Esophagus muscularis mucosa (tissue), 3 donors: Measurements from ENCODE around the gene GINS1.

ENCODE experiments used
- CTCF ChIP-seq, 3 experiments: fragments of 200-600 bp in 2 of 3; fragments of 450-650 bp in 1 of 3; sonication (generic) in 2 of 3; IDR thresholded peaks; one replicate each; pipeline ENCODE4 v1.5.1; 2017 to 2019; ENCODE audit warnings: antibody characterized with exemption in 3 of 3, mild to moderate bottlenecking in 2 of 3, moderate library complexity in 1 of 3
- POLR2A ChIP-seq: fragments of 450-650 bp; IDR thresholded peaks from one replicate; pipeline ENCODE4 v1.6.1; 2017; ENCODE audit warnings: antibody characterized with exemption, moderate library complexity, mild to moderate bottlenecking, low read depth

DNA sequence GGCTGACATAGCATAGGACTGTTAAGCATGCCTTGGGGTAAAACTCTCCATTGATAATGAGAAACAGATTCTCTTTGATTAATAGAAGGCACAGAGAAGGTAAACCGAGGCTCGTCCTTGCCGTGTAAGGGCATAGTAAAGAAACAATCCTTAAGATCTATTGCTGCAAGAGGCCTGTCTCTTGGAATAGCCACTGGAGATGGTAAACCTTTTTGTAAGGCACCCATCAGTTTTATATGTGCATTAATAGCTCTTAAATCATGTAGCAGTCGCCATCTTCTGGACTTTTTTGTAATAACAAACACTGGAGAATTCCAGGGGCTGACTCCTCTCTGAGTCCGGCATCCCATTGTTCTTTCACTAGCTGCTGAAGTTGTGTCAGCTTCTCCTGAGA, 8.4 kb upstream of the GINS1 start:
- peak; percentile 50 to 66 (median 65) for TF ChIP-seq CTCF (IDR thresholded peaks at IDR 0.05)
- no peak for TF ChIP-seq POLR2A
